ENCODE data around the gene GTSF1L.
"Not testable (repeated sequence)": the region's sequence is repeated elsewhere in the genome, so short reads cannot be mapped to it uniquely, and the experiment has no call there.

The GTSF1L gene

DNA sequence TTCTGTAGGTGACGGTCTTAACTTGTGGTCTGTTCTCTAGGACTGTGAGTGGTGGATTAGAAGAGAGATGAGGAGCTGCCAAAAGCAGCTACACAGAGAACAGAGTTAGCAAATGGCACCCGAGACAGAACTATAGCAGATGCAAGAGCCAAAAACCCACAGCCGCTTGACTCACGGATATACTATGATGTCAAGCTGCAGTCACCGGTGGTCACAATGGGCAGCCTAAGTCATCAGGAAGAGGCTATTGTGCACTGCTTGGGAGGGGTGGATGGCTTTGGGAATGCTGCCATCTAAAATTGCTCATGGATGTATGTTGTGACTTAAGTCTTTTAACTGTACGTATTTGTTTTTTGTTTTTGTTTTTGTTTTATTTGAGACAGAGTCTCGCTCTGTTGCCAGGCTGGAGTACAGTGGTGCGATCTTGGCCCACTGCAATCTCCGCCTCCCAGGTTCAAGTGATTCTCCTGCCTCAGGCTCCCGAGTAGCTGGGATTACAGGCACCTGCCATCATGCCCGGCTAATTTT, at the start of gene GTSF1L:
Gene GTSF1L (minus strand): TSS at position 192 of the 528 bp plus-strand sequence. CDS start 308 bp downstream, outside the sequence.
- DNase-seq, result no peak

DNA sequence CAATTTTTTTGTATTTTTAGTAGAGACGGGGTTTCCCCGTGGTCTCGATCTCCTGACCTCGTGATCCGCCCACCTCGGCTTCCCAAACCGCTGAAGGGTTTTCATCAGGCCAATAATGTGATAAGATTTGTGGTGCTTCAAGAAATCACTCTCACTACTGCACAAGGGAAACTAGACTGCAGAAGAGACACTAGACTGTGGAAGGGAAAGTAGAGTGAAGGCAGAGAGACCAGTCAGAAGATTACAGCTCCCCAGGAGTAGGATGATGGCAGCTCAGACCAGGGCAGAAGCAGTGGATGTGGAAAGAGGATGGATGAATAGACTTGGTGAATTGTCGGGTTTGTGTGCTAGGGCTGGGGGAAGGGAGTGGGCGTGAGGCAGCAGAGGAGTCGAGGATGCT, 48.0 kb upstream of the GTSF1L start:
- no peak for DNase-seq

DNA sequence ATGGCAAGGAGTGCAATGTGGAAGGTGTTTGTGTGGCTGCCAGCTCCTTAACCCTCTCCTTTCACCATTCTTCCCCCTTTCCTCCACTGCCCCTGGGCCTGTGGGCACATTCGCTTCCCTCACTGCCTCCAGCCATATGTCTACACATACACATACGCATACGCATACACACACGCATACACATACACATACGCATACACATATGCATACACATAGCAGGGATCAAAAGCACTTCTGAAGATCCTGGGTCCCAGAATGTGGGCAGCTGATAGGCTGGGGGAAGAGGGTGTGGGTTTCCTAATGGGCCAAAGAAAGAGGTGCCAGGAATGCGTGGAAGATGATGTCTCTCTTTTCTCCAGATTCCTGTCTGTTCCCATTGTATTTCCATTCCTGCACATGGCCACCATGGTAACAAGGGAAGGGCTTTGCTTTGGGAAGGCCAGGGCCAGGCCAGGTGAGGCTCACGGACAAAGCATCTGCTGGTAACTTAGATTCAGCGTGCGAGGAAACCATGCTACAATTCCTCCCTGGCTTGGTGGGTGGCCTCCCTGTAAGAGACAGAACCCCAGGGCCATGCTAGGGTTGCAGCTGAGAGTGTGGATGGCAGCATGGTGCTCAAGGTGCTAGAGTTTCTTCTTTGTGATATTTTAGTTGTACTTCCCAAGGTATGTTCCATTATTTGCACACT, 44.8 kb upstream of the GTSF1L start:
- DNase-seq, result no peak

DNA sequence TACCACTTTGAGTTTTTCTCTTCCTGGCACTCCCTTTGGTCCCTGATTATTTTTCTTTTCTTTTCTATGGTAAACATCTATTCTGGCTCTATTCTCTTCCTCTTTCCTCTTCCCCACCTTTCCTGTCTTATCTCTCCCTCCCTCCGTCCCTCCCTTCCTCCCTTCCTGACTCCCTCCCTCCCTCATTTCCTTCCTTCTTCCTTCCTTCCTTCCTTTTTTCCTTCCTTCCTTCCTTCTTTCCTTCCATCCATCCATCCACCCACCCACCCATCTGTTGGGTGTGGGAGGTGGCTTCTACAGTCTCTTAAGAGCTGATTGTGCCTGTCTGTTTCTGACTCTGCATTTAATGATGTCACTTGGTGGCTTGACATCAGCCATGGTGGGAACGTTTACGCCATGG, 43.5 kb upstream of the GTSF1L start:
- no peak for DNase-seq

DNA sequence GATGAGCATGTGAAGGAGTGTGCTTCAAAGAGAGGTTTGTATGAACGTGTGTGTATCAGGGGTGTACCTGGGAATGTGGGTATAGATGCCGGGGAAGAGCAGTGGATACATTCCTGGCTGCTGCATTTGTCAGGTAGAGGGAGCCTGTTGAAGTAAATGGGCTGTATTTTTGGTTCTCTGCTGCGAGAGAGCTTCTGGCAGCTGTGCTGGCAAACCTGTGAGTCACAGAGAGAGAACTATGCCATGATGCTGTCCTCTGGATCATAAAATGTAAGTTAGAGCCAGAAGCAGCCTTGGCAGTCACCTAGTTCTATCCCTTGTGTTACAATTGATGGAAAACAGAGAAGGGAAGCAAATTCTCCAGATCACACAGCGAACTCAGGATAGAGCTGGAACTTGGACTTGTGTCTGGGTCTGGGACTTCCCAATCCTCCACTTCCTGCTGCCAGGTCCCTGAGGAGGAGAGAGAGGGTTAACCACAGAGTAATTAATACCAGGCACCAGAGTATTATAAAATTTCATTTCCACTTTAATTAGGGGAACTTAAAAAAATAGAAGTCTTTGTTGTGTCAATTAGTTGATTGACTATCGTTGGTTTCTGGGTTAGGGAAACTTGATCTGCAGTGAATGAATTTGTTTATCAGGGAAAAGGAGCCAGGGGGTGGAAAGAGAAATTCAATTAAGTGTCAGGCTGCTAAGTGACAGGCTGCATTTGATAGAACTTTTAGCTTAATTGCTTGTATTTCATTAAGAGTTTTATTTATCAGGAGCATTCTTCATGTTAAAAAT, 41.1 kb upstream of the GTSF1L start:
- no peak for DNase-seq

DNA sequence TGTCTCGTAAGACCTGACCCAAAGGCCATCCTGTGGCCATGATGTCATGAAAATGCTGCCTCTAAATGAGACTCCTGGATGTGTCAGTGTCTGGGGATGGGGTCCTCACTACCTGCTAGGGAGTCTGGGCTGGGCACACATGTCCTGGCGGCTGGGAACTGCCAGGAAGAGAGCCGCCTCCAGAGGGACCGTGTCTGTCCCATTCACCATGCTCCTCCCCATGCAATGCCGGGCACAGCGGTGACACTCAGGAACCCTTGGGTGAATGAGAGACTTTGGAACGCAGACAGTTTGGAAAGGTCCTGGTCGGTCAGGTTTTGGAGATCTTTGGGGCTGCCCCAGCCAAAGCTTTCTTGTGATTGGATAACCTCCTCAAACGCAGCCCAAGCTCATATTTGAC, 40.1 kb upstream of the GTSF1L start:
- no peak for DNase-seq

DNA sequence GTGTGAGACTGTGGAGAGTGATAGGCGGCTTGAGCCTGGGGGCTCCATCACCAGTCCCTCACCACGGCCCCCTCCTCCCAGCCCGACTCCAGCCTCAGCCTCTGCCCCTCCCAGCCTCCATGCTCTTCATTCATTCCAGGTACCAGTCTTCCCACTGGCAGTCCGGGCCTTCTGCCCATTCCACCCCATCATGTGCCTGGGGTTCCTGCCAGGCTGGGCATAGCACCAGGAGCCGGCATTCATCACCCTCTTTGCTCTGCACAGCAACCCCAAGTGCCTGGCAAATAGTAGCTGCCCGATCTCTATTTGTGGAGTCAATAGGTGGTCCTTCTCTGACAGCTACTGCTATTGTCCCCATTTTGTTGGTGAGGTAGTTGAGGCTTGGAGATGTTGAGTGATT, 39.6 kb upstream of the GTSF1L start:
- DNase-seq, result no peak

DNA sequence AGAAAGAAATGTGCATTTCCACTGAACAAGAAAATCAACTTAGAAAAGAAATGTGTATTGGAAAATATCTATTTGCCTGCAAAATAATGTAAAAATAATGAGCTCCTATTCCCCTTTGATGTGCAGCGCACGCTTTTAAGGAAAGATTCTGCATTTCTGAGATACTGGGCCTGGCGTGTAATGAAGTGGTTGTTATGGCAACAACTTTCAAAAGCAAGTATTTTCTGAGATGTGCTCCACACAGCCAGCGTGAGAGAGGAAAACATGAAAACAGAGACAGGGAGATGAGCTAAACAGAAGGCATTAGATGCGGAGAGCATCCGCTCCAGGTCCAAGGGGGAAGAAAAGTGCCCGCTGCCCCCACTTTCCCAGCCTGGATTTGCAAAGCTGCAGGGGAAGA, 39.1 kb upstream of the GTSF1L start:
- no peak for DNase-seq

DNA sequence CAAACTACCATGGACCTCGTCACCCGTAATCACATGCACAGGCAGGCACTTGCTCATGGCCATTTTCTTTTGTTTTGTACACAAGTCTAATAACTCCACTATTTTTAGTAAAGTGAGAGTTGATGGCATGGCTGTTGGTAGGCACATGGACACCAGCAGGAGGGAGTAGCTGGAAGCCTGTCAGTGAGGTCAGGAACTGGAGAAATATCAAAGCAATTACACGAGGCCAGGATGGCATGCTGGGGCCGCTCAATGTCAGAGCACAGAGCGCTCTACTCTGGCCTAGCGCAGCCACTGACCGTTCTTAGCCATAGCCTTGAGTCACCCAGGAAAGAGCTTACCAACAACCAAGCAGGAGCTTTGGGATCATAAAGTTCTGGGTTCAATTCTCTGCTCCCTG, 36.1 kb upstream of the GTSF1L start:
- DNase-seq, result no peak

DNA sequence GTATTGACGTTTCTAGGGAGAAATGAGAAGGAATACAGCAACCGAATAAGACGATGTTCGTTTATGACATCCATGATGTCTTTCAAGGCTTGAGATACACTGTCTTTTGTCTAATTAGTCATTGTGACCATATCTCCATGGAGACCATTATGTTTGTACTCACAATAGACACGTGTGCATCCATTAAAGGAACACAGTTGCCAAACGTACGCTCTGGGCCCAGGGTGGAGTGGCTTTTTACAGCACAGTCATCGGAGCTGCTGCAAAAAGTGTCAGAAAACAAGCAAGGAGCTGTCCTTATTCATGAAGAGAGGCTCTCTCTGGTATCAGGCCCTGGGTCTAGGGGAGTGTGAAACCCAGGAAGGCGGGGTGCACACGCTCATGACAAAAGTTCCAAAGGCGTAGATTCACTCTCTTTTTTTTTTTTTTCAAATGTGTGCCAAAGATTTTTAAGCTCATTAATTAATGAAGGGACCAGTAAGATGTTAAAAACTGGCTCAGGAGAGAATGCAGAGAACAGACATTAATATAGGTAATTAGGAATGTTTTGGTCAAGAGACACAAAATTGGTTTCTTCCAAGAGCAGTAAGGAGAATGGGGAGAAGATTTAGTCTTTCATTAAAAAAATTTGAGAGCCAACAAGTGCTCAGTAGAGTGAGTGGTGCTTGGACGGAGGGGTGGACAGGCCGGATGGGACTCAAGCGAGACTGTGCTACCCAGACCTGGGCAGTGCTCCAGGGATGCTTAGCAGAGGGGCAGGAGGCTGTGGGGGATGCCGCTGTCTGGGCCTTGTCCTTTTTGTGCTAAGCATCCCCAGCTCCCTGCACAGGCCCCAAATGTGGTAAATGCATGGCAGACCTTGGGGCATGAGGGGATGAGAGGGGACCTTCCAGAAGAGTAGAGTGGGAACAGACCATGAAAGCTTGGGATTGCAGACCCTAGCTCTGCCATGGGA, 34.9 kb upstream of the GTSF1L start:
- peak in 1 of 2 experiments; percentile 25 for DNase-seq

DNA sequence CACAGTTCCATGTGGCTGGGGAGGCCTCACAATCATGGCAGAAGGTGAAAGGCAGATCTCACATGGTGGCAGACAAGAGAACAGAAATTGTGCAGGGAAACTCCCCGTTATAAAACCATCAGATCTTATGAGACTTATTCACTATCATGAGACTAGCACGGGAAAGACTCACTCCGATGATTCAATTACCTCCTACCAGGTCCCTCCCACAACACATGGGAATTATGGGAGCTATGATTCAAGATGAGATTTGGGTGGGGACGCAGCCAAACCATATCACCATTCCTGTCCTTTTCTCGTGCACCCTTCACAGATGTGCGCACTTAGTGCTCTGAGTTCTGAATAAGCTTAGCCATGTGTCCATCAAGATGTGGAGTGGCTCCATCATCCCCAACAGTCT, 31.1 kb upstream of the GTSF1L start:
- not testable (repeated sequence) for DNase-seq

DNA sequence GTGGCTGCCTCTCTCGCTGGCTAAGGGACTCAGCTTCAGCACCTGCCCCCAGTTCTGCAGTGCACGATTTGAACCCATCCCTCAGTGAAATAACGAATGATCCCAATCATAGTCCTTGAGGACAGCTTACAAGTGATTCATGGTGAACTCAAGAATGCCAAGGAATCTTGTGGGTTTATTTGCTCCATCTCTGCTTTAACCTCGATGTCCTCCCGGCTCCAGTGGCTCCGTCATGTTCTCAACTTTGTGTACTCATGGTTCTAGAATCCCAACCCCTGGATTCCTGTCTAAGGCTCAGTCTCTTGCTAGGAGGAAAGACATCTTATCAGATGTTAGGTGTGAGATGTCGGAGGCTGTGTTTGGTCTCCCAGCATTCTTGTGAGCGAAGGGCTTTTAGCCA, 29.0 kb upstream of the GTSF1L start:
- DNase-seq, result no peak

DNA sequence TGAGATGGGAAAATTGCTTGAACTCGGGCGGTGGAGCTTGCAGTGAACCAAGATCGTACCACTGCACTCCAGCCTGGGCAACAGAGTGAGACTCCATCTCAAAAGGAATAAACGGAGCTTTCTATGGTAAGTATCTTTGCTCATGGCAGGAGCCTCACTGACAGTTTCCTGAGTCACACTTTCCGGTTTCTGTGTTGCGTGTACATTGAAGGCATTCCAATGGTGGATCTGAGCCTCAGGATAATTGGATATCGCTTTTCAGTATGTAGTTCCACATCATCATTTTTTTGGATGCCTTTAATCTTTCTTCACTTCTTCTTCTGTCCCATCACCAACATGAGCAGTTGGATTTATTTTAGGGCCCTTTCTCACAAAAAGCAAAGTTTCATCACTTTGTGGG, 28.6 kb upstream of the GTSF1L start:
- no peak for DNase-seq

DNA sequence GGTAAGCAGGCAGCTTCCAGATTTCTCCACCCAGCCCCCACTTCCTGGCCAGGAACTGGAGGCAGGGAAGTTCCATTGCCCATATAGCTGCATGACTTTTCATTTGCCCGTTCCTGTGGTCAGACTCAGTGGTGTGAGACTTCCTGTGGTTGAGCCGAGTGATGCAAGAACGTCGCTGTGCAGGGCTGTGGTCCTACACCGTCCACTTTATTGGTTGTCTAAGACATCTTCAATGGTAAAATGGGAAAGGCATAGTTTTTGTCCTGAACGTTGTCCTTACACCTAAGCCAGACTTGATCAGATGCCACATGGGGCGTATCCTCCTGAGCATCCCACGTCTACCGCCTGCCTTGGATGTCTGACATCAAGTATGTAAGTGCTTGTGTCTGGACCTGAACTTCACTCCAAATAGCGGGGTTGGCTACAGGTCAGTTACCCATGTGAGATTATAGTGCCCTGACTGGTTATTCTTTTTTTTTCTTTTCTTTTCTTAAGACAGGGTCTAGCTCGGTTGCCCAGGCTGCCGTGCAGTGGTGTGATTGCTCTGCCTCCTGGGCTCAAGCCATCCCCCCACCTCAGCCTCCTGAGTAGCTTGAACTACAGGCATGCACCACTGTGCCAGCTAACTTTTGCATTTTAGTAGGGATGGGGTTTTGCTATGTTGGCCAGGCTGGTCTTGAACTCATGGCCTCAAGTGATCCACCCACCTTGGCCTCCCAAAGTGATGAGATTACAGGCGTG, 25.9 kb upstream of the GTSF1L start:
- DNase-seq, result no peak

DNA sequence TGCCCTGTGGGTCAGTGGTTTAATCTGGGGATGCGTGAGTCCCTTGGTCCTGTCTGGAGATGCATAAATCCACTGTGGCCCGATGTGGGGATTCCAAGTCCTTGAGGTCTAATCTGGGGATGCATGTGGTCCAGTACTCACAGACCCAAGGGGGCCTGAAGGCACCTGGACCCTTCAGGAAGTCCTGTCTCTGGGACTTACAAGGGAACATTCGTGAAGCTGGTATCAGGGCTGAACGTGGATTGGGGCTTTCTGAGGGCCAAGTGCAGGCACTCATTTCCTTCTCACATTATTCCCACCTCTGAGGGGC, 25.2 kb upstream of the GTSF1L start:
- DNase-seq, result no peak

DNA sequence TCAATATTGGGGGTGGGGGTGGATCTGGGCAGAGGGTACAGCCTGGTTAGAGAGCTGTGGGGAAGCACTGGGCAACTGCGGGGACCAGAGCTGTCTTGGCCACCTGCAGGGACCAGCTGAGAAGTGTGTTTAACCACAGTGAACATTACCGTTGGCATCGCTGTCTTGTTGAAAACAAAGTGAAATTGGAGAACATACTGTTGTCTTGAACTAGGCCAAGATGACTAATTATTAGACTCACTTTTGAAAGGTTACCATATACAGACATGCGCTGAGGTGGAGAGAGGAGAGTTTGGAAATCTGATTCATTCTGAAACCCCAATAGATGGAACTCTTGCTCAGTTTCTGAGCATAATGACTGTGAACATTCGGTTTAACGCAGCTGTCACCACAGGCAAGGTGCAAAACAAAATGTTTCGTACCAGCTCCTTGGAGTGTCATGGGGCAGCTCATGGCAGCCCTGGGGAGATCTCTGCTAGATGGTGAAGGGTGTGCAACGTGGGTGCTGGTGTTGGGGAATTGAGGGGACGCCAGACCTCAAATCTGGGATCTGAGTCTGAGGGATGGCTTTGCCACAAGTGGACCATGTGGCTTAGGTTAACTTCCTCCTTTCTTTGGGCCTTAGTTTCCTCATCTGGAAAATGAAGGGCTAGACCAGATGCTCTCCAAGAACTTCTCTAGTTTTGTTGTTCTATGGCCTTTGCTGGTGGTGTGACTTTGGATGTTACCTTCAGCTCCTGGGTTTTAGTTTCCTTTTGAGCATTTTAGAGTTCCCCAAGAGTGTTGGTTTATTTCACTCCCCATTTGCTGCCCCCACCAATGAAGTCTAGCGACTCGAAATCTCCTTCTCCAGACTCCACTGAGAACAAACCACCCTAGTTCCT, 24.6 kb upstream of the GTSF1L start:
- no peak for DNase-seq

DNA sequence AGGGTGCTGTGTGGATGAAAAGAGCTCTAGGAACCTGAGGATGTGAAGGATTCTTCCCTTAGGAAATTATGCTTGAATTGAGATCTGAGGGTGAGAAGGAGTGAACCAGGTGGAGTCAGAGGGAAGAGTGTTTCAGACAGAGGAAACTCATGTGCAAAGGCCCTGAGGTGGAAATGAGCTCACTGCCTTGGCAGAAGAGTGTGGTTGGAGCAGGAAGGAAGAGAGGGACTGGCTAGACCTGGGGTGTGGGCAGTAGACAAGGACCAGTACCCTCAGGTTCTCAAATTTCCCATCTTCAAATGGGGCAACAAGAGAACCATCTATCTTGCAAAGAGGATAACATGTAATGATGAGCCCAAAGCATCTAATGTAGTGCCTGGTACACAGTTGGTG, 24.0 kb upstream of the GTSF1L start:
- no peak for DNase-seq

DNA sequence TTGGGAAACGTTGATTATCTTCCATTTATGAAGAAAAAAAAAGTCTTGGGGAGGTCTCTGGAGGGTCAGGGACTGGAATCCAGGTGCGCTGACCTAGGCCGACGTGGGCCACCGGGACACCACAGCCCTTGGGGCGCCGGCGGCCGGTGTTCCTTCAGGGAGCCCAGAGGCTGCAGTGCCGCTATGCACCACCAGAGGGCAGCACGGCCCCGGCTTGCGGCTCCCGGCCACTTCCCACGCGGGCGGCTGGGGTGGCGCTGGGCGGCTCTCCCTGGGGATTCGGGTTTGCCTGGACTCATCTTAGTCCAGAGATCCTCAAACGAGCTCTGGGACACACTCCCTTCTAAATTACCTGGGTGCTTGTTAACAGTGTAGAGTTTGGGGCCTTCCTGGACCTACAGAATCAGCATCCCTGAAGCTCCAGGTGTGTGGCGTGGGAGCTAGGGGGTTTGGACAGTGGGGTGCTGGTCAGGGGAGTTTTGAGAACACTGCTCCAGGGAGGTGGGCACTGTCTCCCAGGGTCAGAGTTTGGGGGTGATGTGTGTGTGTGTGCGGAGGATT, 23.0 kb upstream of the GTSF1L start:
- peak; percentile 47 to 71 for DNase-seq

DNA sequence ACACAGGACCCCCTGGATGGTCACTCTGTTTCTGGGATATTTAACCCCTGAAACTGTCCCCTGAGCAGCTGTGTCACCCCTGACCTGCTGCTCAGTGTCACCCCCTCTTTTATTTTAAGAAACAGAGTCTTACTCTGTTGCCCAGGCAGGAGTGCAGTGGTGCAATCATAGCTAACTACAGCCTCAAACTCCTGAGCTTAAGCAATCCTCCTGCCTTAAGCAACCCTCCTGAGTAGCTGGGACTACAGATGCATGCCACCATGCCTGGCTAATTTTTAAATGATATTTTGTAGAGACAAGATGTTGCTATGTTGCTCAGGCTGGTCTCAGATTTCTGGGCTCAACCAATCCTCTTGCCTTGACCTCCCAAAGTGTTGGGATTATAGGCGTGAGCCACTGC, 21.5 kb upstream of the GTSF1L start:
- no peak for DNase-seq

DNA sequence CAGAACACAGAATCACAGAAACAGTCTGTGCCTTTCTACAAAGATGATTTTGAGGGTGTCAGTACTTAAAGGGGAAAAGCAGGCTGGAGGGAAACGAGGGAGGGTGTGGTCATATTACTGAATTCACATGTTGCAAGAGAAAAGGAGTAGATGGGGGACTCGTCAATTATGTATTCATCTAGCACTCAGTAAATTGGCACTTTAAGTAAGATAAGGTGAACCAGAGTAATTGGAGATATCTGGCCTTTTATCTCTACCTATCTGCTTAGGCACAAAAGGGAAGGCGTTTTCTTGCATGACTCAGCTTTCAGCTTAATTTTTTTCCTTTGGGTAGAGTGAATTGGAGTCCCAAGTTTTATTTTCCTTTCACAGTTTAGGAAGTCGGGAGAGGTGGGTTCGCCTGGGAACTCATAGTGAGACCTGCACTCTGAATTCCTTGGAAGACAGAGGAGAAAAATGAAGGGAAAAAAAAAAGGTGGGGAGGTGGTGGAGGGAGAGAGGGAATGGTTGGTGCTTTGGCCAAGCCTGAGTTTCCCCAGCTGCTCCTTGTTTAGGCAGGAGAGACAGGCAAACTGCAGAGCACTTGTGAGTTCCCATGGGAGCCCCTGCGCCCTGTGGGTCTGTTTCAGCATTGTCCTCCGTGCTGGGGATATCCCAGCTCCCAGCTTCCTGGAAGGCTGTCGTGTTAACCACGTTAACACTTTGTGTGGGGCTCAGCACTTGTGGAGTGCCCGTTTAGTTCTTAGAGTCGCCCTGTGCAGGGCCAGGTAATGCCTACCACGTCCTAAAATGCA, 19.7 kb upstream of the GTSF1L start:
- no peak for DNase-seq

Measured in NCI-H1930 (cell line).